Tibial nerve (tissue), 4 donors: ENCODE data around the gene GANAB. TPM values are rescaled to one million over a fixed set of nuclear protein-coding genes. Genes with fewer than 3 reads are reported as not detected.

Source experiments
- DNase-seq, 2 donors: peaks; one replicate each; pipeline ENCODE4 v3.0.0-alpha.2; 2019; ENCODE audit warnings: low spot score in 2 of 2
- H3K27ac ChIP-seq, 4 donors: fragments of 200-600 bp; sonication (generic) in 3 of 4; one replicate each; pipeline ENCODE4 v1.5.1; 2017 to 2019; ENCODE audit warnings: mild to moderate bottlenecking in 1 of 4
- H3K27me3 ChIP-seq, 2 donors: fragments of 200-600 bp; sonication (generic) in 1 of 2; one replicate each; pipeline versions ENCODE4 v1.5.1 to v1.6.0; 2017 to 2019
- H3K36me3 ChIP-seq, 3 donors: fragments of 200-600 bp; sonication (generic); one replicate each; pipeline ENCODE4 v1.5.1; 2018 to 2019
- H3K4me1 ChIP-seq, 4 donors: fragments of 200-600 bp; sonication (generic) in 3 of 4; one replicate each; pipeline ENCODE4 v1.5.1; 2017 to 2019
- H3K4me3 ChIP-seq, 4 donors: fragments of 200-600 bp; sonication (generic) in 3 of 4; one replicate each; pipeline ENCODE4 v1.5.1; 2017 to 2019; ENCODE audit warnings: mild to moderate bottlenecking in 1 of 4, moderate library complexity in 1 of 4
- H3K9me3 ChIP-seq, 4 donors: fragments of 200-600 bp; sonication (generic) in 3 of 4; one replicate each; pipeline ENCODE4 v1.5.1; 2017 to 2019
- EP300 ChIP-seq, 2 donors: sonication (generic); formaldehyde crosslinking; IDR thresholded peaks; one replicate each; pipeline ENCODE4 v1.6.1; 2017; ENCODE audit warnings: antibody characterized with exemption in 2 of 2, mild to moderate bottlenecking in 1 of 2
- POLR2A ChIP-seq, 2 donors: fragments of 450-650 bp; IDR thresholded peaks; one replicate each; pipeline ENCODE4 v1.6.1; 2017; ENCODE audit warnings: antibody characterized with exemption in 2 of 2, mild to moderate bottlenecking in 2 of 2, moderate library complexity in 2 of 2
- WGBS, 2 donors: methylation state at CpG; one replicate each; pipeline ENCODE4 v1.1.5; 2018; 5-methylcytosine and 5-hydroxymethylcytosine counted together
- total RNA-seq, 4 donors: library from RNA; depleted of rRNA; stranded (reverse); fragments of >200 nt; gene quantifications; one replicate each; pipeline ENCODE4 v1.1.0, GENCODE V29; 2016
- TF ChIP-seq, protein P1 (sequence below), 5 experiments: fragments of 200-600 bp in 3 of 5; fragments of 450-650 bp in 2 of 5; sonication (generic) in 3 of 5; IDR thresholded peaks; one replicate each; pipeline ENCODE4 v1.5.1; 2016 to 2019; ENCODE audit warnings: antibody characterized with exemption in 5 of 5, mild to moderate bottlenecking in 3 of 5, moderate library complexity in 2 of 5

Gene GANAB
- total RNA-seq, 4 donors from 2014 or later: 107 to 150 (median 121) TPM

DNA sequence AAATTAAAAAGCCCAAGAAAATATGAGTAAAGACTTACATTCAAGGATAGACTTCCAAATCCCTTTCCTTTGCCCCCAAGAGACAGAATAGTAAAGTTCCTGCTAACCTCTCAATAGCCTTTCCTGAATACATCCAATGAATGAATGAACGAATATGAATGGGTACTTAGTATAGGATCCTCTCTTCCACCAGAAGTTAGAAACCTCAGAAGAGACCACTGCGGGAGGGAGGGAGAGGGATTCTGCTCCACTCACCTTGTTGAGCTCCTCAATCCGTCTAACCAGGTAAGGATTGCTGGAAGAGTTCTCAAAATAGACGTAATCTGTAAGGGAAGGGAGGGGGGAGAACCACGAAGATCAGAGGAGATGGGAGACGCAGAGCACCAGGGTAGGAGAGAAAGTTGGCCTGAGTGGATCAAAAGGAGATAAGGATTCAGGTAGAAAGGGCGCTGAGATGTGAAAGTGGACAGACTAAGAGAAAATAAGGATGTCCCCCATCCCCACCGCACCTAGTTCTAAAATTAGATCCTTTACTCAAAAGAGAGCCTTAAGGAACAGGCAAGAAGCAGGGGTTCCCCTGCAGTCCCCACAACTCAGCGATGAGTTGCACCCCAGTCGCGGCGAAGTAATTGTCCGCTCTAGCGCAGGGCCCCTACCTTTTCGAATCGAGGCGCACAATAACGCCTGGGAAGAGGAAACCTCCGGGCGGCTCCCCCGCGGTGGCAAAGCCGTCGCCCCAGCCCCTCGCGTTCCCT, 45.9 kb downstream of the GANAB start:
- peaks cover 5 to 47% (median 16%) of the 10 kb centered on the region in 3 donors for H3K36me3 ChIP-seq
- no peaks in the 10 kb centered on the region for H3K27me3 ChIP-seq
- H3K4me3 ChIP-seq: peak overlapping the region; percentile 79 to 99 (median 85)
- no peak for TF ChIP-seq EP300 (IDR thresholded peaks at IDR 0.05)
- TF ChIP-seq POLR2A (IDR thresholded peaks at IDR 0.05): no peak
- TF ChIP-seq, protein P1, sequence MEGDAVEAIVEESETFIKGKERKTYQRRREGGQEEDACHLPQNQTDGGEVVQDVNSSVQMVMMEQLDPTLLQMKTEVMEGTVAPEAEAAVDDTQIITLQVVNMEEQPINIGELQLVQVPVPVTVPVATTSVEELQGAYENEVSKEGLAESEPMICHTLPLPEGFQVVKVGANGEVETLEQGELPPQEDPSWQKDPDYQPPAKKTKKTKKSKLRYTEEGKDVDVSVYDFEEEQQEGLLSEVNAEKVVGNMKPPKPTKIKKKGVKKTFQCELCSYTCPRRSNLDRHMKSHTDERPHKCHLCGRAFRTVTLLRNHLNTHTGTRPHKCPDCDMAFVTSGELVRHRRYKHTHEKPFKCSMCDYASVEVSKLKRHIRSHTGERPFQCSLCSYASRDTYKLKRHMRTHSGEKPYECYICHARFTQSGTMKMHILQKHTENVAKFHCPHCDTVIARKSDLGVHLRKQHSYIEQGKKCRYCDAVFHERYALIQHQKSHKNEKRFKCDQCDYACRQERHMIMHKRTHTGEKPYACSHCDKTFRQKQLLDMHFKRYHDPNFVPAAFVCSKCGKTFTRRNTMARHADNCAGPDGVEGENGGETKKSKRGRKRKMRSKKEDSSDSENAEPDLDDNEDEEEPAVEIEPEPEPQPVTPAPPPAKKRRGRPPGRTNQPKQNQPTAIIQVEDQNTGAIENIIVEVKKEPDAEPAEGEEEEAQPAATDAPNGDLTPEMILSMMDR (IDR thresholded peaks at IDR 0.05): no peak
- H3K4me1 ChIP-seq: peaks cover 4 to 67% (median 28%) of the 10 kb centered on the region in 4 donors
- WGBS, 2 donors: 0 to 1% methylated on average over 21 to 24 of the region's 26 CpGs
- peak overlapping the region; percentile 79 to 99 (median 98) for H3K27ac ChIP-seq
- H3K9me3 ChIP-seq: no peaks in the 10 kb centered on the region
- no peak for DNase-seq

DNA sequence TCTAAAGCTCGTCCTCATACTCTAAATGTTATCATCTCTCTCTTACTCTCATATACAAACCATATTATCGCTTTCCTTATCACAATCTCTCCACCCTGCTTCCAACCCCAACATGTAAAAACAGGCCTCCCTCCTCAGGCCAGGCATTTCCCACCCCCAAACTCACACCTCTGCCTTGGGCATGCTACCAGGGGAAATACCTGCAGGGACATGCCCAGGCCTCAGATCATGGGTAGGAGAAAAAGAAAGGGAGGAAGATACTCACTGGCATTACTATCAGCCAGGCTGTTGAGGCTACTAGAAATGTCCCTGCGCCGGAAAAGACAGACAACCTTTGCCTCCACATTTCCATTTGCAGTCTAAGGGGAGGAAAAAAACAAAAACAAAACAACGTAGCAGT, 46.5 kb downstream of the GANAB start:
- 30 to 36% methylated on average over 5 of the region's 5 CpGs for WGBS, 2 donors
- H3K27ac ChIP-seq: peak overlapping the region; percentile 79 to 99 (median 98)
- no peak for TF ChIP-seq POLR2A (IDR thresholded peaks at IDR 0.05)
- no peaks in the 10 kb centered on the region for H3K9me3 ChIP-seq
- no peak for DNase-seq
- peaks cover 4 to 61% (median 28%) of the 10 kb centered on the region in 4 donors for H3K4me1 ChIP-seq
- H3K27me3 ChIP-seq: no peaks in the 10 kb centered on the region
- H3K4me3 ChIP-seq: peak overlapping the region; percentile 79 to 99 (median 85)
- H3K36me3 ChIP-seq: peaks cover 5 to 47% (median 21%) of the 10 kb centered on the region in 3 donors

DNA sequence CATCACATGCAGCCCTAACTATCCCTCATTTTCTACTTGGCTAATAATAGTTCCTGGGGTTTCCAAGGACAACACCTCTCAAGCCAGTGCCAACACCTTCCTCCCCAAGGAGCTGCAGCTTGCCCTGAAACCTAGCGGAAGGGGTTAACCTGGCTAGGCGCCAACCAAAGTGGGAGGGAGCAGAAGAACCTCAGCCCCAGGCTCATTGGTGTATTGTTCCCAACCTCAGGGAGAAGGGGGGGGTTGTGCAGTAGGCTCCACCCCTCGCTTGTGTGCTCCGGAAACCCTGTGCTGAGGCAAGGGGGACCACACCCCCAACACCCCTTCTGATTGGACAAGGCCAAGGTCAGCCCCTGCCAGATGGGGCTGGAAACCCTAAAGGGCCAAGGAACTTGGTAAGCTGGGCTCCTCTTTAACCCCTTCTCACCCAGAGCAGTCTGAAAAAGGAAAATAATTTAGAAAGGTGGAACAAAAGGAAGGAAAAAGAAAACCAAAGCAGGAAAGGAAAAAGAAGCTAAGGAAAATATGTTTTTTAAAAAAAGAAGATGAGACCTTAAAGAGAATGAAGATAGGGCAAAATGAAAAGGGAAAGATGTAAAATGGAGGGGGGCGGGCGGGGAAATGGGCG, 47.2 kb downstream of the GANAB start:
- TF ChIP-seq, protein P1 (IDR thresholded peaks at IDR 0.05): peak in 1 of 5 experiments; percentile 33
- TF ChIP-seq EP300 (IDR thresholded peaks at IDR 0.05) (peak; percentile 79 to 87), POLR2A (IDR thresholded peaks at IDR 0.05) (no peak)
- H3K27me3 ChIP-seq: no peaks in the 10 kb centered on the region
- peak overlapping the region; percentile 79 to 99 (median 98) for H3K27ac ChIP-seq
- no peaks in the 10 kb centered on the region for H3K9me3 ChIP-seq
- WGBS, 2 donors: 27 to 29% methylated on average over 6 to 7 of the region's 7 CpGs
- peak; percentile 91 to 96 for DNase-seq
- H3K4me3 ChIP-seq: peak overlapping the region in 3 of 4 donors; percentile 79 to 99 (median 85)
- H3K4me1 ChIP-seq: peaks cover 4 to 59% (median 28%) of the 10 kb centered on the region in 4 donors
- H3K36me3 ChIP-seq: peaks cover 7 to 48% (median 22%) of the 10 kb centered on the region in 3 donors

DNA sequence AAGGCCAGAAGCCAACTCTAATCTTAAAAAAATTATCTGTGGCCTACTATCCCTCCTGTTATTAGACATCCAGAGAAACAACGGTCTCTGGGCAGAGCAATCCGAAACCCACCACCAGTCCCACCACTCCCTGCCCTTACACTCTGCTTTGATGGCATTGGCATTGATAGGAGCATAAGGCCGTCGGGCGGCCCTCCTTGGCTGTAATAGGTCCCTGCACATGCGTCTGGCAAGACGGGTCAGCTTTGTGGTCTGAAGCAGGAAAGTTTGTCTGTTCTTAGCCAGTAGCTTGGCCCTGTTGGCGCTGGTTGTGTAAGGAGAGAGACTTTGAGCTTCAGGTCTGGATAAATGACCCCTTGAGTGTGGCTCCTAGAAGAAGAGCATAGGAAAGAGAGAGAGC, 51.3 kb downstream of the GANAB start:
- H3K27ac ChIP-seq: peak overlapping the region in 3 of 4 donors; percentile 95 to 99 (median 97)
- H3K27me3 ChIP-seq: no peaks in the 10 kb centered on the region
- 76 to 89% methylated on average over 8 of the region's 8 CpGs for WGBS, 2 donors
- H3K36me3 ChIP-seq: peaks cover 8 to 50% (median 22%) of the 10 kb centered on the region in 3 donors
- peaks cover 4 to 70% (median 43%) of the 10 kb centered on the region in 4 donors for H3K4me1 ChIP-seq
- TF ChIP-seq POLR2A (IDR thresholded peaks at IDR 0.05) (no peak), EP300 (IDR thresholded peaks at IDR 0.05) (no peak)
- TF ChIP-seq, protein P1 (IDR thresholded peaks at IDR 0.05): no peak
- no peak for DNase-seq
- H3K9me3 ChIP-seq: no peaks in the 10 kb centered on the region
- no peak overlapping the region for H3K4me3 ChIP-seq

DNA sequence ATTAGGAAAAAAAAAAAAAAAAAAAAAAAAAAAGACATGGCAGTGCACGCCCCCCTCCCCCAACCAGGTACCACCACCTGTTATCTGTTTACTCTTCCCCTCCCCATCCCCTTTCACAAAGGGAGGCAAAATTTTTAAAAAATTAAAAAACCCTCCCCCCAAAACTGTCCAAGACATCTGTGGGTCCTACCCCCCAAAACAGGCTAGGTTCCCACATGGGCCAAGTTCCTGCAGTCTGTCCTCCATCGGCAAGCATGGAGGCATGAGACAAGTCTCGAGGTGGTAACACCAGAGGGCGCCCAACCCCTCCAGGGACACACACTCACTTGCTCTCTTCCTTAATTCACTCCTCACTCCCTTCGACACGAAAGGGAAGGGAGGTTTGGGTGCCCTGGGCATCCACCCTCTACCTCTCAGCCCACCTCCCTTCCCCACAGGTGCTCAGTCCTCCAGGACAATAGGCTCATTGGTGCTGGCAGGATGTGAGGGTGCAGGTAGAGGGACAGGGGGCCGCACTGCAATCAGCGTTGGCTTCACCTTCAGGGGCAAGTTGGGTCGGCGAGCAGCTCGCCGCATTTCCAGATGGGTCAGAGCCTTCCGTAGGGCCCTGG, 52.9 kb downstream of the GANAB start:
- TF ChIP-seq POLR2A (IDR thresholded peaks at IDR 0.05): no peak
- TF ChIP-seq, protein P1 (IDR thresholded peaks at IDR 0.05): peak; percentile 55 to 75 (median 66)
- Histone ChIP-seq H3K36me3 (peaks cover 8 to 55% (median 22%) of the 10 kb centered on the region in 3 donors), H3K27me3 (no peaks in the 10 kb centered on the region), H3K27ac (peak overlapping the region; percentile 94 to 99 (median 96)), H3K9me3 (no peaks in the 10 kb centered on the region), H3K4me3 (peak overlapping the region in 1 of 4 donors; percentile 8), H3K4me1 (peaks cover 1 to 66% (median 30%) of the 10 kb centered on the region in 4 donors)
- WGBS, 2 donors: 44 to 53% methylated on average over 13 of the region's 13 CpGs
- DNase-seq: peak; percentile 71 to 80
